HG03575 (cell line): ENCODE data around the gene LRFN4.

Source experiments
- ATAC-seq: cut with Tn5 transposase; IDR thresholded peaks from one replicate; pipeline ENCODE4 v1.9.1; 2021; ENCODE audit not compliant: unreplicated experiment, insufficient number of reproducible peaks, low FRiP score; ENCODE audit errors: extremely low read depth

Gene LRFN4

DNA sequence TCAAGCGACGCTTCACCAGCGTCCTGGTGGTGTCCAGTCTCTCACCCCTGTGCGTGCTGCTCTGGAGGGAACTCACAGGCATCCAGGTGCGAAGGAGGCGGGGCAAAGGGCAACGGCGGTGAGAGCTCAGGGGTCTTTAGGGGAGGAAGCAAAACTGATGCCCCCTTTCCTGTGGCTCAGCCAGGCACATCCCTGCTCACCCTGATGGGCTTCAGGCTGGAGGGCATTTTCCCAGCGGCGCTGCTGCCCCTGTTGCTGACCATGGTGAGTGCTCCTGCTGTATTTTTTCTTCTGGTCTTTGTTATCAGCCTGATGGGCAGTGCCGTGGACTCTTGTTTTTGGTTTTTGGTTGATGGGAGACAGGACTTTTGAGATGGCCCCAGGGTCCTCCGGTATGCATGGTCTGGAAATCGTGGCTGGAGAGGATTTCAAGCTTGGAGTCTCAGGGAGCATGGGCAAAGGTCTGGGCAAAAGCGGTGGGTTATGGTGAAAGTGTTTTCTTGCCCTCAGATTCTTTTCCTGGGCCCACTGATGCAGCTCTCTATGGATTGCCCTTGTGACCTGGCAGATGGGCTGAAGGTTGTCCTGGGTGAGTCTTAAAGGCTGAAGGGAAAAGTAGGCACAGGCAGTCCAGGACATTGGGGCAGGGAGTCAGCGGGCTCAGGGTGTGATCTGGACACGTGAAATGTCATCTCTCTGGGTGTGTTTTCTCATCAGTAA, 12.9 kb upstream of the LRFN4 start:
- ATAC-seq: no peak

DNA sequence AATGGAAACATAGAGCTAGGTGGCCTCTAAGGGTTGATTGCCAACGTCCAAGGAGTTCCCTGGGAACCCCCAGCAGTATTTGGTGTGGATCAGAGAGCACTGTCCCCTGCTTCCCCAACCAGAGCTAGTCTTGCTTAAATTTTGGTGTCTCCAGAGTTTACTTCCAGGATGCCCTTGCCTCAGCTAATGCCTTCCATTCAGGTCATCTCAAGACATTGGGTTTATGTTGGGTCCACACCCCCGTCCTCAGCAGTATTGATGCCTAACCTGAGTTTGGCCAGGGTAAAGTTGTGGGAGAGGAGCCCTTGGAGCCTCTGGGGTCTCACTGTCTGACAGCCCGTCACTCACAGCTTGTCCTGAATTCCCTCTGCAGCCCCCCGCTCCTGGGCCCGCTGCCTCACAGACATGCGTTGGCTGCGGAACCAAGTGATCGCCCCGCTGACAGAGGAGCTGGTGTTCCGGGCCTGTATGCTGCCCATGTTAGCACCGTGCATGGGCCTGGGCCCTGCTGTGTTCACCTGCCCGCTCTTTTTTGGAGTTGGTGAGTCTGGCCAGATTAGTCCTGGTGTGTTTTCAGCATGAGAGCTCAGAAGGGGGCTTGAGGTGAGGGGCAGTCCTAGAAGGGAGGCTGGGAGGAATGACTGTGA, 12.2 kb upstream of the LRFN4 start:
- no peak for ATAC-seq

DNA sequence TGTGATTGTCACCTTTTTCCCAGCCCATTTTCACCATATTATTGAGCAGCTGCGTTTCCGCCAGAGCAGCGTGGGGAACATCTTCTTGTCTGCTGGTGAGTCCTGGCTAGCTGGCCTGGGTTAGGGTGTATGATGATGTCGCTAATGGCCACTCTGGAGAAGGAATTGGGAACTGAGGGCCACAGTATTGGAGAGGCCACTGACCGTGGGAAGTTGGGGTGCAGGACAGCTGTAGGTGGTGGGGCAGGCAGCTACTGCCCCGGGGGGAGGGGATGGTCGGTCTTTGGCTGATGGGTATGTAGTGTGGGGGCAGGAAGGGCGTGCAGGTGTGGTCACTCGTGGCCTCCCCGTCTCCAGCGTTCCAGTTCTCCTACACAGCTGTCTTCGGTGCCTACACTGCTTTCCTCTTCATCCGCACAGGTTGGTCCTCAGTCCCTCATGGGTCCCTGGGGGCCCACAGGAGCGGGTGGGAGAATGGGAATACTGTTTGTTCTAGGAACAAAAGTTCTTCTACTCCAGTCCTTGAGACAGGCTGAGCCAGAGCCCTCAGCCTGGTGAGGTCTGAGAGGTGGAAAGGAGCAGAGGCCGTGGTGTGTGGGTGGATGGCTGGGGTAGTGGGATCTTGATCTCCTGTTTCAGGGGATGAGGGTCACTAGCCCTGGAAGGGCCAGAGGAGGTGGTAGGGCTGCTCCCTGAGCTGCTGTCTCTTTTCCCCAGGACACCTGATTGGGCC, 11.6 kb upstream of the LRFN4 start:
- ATAC-seq: no peak

DNA sequence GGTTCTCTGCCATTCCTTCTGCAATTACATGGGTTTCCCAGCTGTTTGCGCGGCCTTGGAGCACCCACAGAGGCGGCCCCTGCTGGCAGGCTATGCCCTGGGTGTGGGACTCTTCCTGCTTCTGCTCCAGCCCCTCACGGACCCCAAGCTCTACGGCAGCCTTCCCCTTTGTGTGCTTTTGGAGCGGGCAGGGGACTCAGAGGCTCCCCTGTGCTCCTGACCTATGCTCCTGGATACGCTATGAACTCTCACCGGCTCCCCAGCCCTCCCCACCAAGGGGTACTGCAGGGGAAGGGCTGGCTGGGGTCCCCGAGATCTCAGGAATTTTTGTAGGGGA, 11.0 kb upstream of the LRFN4 start:
- ATAC-seq: no peak

DNA sequence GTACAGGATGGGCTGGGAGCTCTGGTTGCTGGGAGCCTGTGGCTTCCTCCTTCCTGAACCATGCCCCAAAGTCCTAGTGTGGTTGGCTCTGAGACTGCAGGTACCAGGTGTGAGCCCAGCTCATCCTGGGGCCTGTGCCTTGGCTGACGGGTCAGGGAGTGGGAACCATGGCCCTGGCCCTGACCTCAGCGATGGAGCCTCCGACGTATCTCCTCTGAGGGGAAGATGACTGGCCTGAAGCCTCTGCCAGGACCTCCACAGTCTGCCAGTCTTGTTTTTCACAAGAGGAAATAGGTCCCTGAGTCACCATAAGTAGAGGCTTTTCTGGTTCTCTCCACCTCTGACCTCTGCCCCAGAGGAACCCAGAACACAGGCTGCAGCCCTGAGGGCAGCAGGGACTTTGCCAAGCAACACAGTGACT, 10.2 kb upstream of the LRFN4 start:
- ATAC-seq: no peak

DNA sequence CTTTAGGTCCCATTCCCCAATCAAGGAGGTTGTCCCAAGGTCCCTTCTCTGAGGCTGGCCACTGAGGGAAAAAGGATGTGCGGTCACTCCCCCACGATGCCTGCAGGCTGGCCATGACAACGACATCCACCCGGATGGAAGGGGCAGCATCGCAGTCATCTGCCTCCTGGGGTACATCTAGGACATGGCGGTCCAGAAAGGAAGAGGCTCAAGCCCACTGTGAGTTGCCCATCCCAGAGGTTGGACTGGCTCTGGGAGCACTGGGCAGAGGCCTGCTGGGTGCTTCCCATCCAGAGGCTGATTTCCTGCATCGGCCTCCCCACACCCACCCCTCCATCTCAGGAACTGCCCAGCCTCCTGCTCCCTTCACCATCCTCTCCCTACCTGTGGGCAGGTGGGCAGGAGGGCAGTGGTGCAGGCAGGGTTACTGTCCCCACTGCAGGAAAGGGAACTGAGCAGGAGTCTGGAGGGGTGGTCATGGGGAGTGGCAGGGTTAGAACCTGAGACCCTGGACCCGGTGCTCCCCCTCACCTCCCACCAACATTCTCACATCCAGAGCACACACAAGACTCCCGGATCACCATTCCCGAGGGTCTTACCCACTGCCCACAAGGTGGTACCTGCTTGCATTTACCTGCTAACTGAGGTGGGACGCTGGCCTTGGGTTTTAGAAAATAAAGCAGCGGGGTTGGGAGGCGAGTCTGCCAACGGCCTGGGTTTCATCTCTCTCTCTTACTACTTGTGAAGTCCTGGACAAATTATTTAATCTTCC, 9.2 kb upstream of the LRFN4 start:
- ATAC-seq: no peak

DNA sequence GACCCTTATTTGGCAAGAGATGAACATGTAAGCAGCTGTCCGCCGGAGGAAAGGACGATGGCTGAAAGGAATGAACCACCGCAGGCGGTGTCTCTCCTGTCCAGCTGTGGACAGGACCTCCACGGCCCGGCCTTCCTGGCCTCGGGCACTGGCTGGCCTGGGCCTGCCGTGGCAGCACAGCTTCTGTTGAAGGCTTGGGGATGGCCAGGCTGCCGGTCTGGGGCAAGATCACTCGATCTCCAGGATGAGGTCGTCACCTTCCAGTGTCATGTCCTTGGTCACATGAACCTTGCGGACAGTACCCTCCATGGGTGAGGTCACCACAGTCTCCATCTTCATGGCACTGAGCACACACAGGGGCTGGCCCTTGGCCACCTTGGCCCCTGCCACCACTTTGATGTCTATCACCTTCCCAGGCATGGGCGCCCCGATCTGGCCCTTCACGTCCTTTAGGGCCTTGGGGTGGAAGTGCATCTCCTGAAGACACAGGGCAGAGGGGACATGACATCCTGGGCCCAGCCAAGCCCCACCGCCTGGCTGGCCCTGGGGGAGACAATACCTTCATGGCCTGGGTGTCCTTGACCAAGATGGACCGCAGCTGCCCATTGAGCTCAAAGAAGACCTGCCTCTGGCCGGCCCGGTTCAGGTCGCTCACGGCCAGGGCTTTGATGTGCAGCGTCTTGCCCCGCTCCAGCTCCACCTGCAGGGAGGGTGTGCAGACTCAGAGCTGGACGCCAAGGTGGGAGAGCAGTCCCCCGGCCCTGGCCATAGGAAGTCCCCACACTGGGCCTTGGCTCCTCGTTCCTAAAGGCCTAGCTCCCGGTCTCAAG, 8.0 kb upstream of the LRFN4 start:
- no peak for ATAC-seq

DNA sequence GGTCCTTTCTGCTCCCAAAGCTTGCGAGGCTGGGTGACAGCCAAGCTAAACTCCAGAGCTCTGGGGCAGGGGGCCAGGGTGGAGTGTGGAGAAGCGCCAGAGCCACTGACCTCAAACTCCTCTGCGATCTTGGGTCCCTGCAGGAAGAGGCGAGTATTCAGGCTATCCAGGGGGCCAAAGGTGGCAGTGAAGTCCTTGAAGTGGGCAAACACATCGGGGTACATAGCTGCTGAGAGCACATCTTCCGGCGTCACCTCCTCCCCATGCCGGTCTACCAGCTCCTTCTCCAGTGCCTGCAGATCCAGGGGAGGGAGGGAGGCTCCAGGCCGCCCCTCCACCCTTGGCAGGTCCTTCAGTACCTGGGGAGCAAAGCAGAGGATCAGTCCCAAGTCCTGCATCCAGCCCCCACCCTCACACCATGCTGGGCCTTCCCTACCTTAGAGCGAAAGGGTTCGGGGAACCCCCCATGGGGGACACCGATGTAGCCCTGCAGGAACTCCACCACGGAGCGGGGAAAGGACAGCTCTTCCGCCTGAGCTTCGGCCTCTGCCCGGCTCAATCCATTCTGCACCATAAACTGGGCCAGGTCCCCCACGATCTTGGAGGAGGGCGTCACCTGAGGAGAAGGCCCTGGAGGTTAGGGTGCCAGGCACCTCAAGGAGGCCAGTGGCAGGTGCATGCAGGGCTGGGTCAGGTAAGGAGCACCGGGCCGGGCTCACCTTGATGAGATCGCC, 7.2 kb upstream of the LRFN4 start:
- ATAC-seq: no peak

DNA sequence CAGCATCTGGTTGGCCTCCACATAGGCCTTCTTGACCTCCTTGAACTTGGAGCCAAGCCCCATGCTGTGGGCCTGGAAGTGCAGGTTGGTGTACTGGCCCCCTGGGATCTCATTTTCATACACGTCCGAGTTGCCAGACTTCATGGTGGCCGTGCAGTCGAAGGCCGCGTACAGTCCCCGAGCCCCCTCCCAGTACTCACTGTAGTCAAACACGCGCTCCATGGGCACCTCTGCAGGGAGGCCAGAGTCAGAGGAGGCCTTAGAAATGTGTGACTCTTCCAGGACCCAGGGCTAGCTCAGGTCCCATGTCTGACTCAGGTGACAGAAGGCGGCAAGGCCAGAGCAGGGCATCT, 6.7 kb upstream of the LRFN4 start:
- no peak for ATAC-seq

DNA sequence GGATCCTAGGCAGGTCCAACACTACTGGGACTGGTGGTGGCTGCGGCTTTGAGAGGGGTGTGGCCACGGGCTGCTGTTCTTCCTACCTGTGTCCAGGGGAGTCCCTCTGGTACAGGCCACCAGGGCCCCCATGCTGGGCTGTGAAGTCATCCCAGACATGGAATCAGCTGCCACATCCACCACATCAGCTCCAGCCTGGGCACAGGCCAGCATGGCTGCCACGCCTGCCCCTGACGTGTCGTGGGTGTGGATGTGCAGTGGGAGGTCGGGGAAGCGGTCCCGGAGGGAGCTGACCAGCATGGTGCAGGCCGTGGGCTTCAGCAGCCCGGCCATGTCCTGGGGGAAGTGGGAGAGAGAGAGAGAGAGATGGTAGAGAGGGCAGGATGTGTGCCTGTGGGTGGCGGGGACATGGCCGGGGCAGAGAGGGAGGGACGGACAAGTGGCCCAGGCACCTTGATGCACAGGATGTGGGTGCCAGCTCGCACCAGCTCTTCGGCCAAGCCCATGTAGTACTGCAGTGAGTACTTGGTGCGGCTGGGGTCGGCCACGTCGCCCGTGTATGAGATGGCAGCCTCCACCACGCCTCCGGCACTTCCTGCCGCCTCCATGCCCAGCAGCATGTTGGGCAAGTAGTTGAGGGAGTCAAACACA, 6.2 kb upstream of the LRFN4 start:
- ATAC-seq: no peak

DNA sequence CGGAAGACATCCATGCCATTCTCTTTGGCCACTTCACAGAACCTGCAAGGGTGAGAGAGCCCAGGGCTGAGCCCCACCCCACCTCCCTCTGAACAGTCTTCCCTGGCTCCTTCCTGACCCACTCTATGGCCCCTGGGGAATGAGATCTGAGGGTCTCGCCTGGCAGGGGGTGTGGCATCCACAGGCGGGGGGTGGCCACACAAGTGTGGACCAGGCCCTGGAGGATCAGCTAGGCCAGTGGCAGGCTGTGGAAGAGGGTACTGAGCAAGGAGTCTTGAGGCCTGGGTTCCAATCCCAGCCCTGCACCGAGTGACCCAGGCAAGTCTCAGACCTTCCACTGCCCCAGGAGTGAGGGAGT, 5.6 kb upstream of the LRFN4 start:
- ATAC-seq: no peak

DNA sequence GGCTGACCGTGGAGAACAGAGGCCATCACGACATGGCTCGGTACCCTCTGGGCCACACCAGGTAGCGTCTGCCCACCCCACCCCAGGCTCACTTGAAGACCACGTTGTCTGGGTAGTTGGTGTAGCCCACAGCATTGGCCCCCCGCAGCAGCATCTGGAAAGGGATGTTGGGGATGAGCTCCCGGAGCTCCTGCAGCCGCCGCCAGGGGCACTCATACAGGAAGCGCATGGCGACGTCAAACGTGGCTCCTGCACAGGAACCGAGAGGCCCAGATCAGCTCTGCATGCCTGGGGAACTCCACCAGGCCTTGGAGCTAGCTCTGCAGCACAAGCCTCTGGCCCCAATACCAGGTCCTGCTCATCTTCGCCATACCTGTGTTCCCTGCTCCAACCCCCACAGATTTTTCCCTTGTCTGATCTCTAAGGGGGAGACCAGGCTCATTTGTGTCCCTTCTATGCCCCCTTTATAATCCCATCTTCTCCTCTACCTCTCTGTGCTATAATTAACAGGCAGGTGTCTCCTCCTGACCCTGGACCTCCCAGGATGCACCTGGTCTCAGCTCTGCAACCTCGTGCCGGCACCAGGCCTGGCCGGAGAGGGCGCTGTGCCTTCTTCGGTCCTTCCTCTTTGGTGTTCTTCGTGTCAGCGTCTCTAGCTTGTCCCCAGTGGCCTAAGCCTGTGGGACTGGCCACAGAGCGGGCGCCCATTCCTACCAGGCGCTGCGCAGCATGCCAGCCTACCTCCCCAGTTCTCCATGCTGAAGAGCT, 5.0 kb upstream of the LRFN4 start:
- no peak for ATAC-seq

DNA sequence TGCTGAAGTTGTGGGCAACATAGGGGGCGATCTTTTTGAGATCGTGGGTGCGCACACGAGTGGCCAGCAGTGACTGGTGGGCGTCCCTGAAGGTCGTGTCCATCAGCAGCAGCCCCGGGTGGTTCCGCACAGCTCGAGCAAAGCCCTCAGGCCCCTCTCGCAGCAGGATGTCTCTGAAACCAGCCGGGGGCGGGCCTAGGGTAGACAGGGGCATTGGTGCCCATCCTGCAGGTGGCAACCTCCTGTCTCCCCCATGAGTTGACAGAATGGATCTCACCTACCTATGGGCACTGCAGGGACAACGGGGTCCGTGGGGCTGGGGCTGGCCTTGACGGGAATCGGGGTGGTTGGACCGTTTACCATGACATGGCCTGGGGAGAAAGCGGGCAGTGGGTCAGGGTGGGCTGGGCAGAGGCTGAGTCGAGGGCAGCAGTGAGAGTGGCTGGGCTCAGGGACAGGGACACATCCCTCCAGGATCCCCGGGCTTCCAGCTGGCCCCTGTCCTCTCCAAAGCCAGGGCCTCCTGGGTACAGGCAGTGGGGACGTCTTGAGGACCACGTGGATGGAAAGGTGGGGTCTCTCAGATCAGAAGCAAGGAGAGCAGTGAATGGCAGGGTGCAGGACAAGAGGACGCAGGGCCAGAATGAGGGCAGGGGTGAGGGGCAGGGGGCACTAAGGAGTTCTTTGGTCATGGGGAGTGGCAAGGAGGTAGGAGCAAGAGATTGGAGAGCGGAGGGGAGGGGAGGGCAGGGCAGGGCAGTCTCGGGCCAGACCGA, 4.2 kb upstream of the LRFN4 start:
- no peak for ATAC-seq

DNA sequence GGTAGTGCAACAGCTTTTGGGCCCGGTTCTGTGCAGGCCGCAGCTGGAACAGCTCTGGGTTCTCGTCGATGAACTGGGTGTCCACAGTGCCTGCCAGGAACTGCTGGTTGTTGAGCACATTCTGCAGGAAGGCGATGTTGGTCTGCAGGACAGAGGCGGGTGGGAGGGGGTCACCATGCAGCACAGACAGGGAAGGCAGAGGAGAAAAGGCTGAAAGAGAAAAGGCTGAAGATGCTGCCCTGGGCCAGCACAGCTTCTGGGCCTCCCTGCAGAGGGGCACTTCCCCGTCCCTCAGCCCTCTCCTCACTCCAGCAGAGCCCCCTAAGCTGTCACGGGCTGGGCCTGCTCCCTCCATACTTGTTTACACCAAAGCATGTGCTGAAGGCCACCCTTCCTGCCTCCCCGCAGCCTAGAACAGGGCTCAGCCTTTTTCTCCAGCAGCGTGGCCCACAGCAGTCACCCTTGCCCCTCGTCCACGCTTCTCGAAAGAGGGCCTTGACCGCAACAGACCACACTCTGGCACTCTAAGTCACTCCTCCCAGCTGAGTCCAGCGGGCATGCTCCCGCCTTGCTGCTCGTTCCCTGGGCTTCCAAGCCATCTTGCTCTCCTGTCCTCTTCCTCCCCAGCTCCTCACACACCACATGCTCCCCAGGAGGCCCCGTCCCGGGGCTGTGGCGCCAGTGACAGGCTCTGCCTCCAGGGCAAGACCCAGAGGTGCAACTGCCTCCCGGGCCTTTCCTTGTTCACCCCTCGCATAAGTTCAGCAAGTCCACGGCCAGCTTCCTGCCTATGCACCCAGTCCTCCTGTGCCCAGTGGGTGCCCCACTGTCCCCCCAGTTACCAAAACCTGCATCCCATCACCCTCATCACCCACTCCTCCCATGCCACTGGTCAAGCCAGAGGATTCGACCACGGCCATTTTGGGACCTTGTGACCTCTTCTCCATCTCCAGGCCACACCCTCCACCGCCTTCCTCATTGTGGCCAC, 3.3 kb upstream of the LRFN4 start:
- ATAC-seq: no peak

DNA sequence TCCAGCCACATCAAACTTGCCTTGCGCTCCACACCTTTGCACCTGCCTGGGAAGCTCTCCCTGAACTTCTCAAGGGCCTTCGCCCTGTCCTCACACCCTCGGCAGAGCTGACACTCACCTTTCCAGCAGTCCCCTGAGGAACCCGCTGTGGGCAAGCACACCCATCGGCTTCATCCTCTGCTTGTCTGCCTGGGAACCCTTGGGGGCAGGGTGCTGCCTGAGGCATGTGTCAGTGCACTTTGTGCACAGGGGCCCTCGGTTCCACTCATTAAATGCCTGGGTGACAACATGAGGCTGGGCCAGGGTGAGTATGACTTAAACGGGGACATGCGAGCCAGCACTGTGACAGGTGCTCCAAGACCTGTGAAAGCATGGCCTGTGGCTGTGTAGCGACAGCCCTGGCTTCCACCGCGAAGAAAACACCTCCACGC, 2.6 kb upstream of the LRFN4 start:
- ATAC-seq: no peak
